ENCODE measurements around the gene USP3.
A peak's percentile ranks its signal among the peaks of the same experiment; 100 is the strongest.

The USP3 gene

DNA sequence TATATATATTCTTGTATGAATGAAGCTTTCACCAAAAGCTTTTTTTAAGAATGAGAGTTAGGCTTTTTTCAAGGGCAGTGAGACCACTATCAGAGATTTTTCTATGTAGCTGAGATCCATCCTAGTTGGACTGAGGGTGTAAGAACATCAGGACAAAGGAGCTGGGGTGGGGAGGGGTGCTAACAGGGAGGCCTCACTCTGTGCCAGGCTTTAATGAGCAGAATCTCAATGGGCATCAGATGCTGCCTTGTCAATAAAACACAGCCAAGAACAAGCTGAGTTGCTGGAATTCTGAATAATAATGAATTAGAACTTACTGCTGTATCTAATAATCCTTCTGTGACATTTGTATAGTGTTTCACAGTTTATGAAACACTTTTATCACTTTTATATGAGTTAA, 41.4 kb upstream of the USP3 start:
- Histone ChIP-seq H4K12ac (ENCODE audit: low read depth, low read length) (no peak overlapping the region), H3K18ac (ENCODE audit: low read length) (no peak overlapping the region), H2AFZ (ENCODE audit: insufficient read depth, low read length, poor library complexity) (no peak overlapping the region), H2BK120ac (ENCODE audit: insufficient read depth, low read length, poor library complexity) (no peak overlapping the region), H2BK12ac (ENCODE audit: low read length) (no peak overlapping the region), H3K9ac (ENCODE audit: low read length) (no peak overlapping the region), H3K9me3 (ENCODE audit: insufficient read depth, low read depth, low read length) (peaks cover 10% of the 10 kb centered on the region), H3K79me2 (ENCODE audit: control insufficient read depth, insufficient read depth, low read length, poor library complexity) (no peaks in the 10 kb centered on the region), H4K91ac (ENCODE audit: low read depth, low read length) (no peak overlapping the region), H3K23ac (ENCODE audit: low read length) (no peak overlapping the region), H3K4me2 (ENCODE audit: low read length) (no peak overlapping the region), H2AK5ac (ENCODE audit: low read length) (no peak overlapping the region), H3K36me3 (ENCODE audit: control insufficient read depth in 1 of 2, insufficient read depth in 2 of 2, low read length in 2 of 2) (no peaks in the 10 kb centered on the region), H3K4me3 (ENCODE audit: low read depth, low read length) (no peak overlapping the region), H3K4me1 (ENCODE audit: control insufficient read depth in 1 of 2, insufficient read depth in 2 of 2, low read length in 2 of 2) (no peaks in the 10 kb centered on the region), H3K4ac (ENCODE audit: low read depth, low read length) (no peak overlapping the region), H4K8ac (ENCODE audit: low read depth, low read length) (no peak overlapping the region), H3K27me3 (ENCODE audit: insufficient read depth, low read length) (no peaks in the 10 kb centered on the region), H3K27ac (ENCODE audit: low read depth, low read length) (no peak overlapping the region), H3K79me1 (ENCODE audit: low read length) (no peaks in the 10 kb centered on the region), H3K14ac (ENCODE audit: low read length) (no peak overlapping the region), H2BK5ac (ENCODE audit: low read depth, low read length, poor library complexity) (no peak overlapping the region)
- no peak for DNase-seq

DNA sequence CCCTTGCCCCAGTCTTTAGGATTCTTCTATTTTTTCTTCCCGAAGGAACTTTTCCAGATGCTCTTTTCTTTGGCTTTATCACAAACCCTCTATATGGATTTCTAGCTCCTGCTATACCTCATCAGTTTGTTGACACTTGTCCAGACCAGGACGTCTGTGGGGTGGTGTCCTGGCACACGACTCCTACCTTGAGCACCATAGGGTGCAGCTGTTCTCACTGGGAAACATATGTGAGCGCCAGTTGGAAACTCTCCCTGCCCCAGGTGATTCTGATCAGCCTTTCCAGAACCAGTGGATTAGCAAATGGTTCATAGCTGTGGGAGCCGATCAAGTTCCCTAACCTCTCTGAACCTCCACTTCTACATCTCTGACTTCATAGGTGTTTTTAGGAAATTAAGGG, 40.6 kb upstream of the USP3 start:
- no peak overlapping the region for H3K4me2 ChIP-seq (ENCODE audit: low read length)
- no peaks in the 10 kb centered on the region for H3K4me1 ChIP-seq (ENCODE audit: control insufficient read depth in 1 of 2, insufficient read depth in 2 of 2, low read length in 2 of 2)
- no peaks in the 10 kb centered on the region for H3K36me3 ChIP-seq (ENCODE audit: control insufficient read depth in 1 of 2, insufficient read depth in 2 of 2, low read length in 2 of 2)
- H3K79me2 ChIP-seq (ENCODE audit: control insufficient read depth, insufficient read depth, low read length, poor library complexity) = no peaks in the 10 kb centered on the region
- no peak overlapping the region for H3K14ac ChIP-seq (ENCODE audit: low read length)
- no peak overlapping the region for H4K91ac ChIP-seq (ENCODE audit: low read depth, low read length)
- no peak overlapping the region for H3K9ac ChIP-seq (ENCODE audit: low read length)
- WGBS (ENCODE audit: extremely low coverage, insufficient coverage, insufficient read length) = no CpG with 5 or more reads among the region's 5 CpGs
- no peak overlapping the region for H4K12ac ChIP-seq (ENCODE audit: low read depth, low read length)
- H4K8ac ChIP-seq (ENCODE audit: low read depth, low read length) = no peak overlapping the region
- no peak overlapping the region for H2BK12ac ChIP-seq (ENCODE audit: low read length)
- H3K18ac ChIP-seq (ENCODE audit: low read length) = no peak overlapping the region
- no peak overlapping the region for H3K4me3 ChIP-seq (ENCODE audit: low read depth, low read length)
- H2BK5ac ChIP-seq (ENCODE audit: low read depth, low read length, poor library complexity) = no peak overlapping the region
- H3K79me1 ChIP-seq (ENCODE audit: low read length) = no peaks in the 10 kb centered on the region
- H3K9me3 ChIP-seq (ENCODE audit: insufficient read depth, low read depth, low read length) = peaks cover 8% of the 10 kb centered on the region
- no peak overlapping the region for H2AFZ ChIP-seq (ENCODE audit: insufficient read depth, low read length, poor library complexity)
- H2AK5ac ChIP-seq (ENCODE audit: low read length) = no peak overlapping the region
- H3K4ac ChIP-seq (ENCODE audit: low read depth, low read length) = no peak overlapping the region
- no peak overlapping the region for H3K23ac ChIP-seq (ENCODE audit: low read length)
- H3K27me3 ChIP-seq (ENCODE audit: insufficient read depth, low read length) = no peaks in the 10 kb centered on the region
- no peak overlapping the region for H3K27ac ChIP-seq (ENCODE audit: low read depth, low read length)
- no peak for DNase-seq
- H2BK120ac ChIP-seq (ENCODE audit: insufficient read depth, low read length, poor library complexity) = no peak overlapping the region

DNA sequence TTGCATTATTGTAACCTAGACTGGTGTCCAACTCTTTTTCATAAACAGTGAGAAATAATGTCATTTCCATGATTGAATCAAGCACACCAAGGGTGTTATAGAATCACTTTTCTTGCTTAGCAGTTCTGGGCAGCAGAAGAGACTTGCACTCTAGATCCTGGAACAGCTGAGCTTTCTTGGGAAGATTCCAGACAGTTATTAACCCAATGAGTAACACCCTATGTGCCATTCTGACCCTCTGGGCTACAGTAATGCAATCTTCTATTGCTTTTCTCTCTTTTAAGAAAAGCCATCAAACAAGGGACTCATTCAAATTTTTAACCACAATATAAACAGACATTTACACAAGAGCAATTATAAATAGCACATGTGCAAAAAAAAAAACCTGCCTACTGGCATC, 39.3 kb upstream of the USP3 start:
- Histone ChIP-seq H2AK5ac (ENCODE audit: low read length) (no peak overlapping the region), H3K4me2 (ENCODE audit: low read length) (no peak overlapping the region), H3K9me3 (ENCODE audit: insufficient read depth, low read depth, low read length) (peaks cover 2% of the 10 kb centered on the region), H4K91ac (ENCODE audit: low read depth, low read length) (no peak overlapping the region), H3K4me3 (ENCODE audit: low read depth, low read length) (no peak overlapping the region), H2BK120ac (ENCODE audit: insufficient read depth, low read length, poor library complexity) (no peak overlapping the region), H2BK5ac (ENCODE audit: low read depth, low read length, poor library complexity) (no peak overlapping the region), H3K79me1 (ENCODE audit: low read length) (no peaks in the 10 kb centered on the region), H3K14ac (ENCODE audit: low read length) (no peak overlapping the region), H2BK12ac (ENCODE audit: low read length) (no peak overlapping the region), H3K18ac (ENCODE audit: low read length) (no peak overlapping the region), H3K23ac (ENCODE audit: low read length) (no peak overlapping the region), H3K4me1 (ENCODE audit: control insufficient read depth in 1 of 2, insufficient read depth in 2 of 2, low read length in 2 of 2) (no peaks in the 10 kb centered on the region), H3K27me3 (ENCODE audit: insufficient read depth, low read length) (no peaks in the 10 kb centered on the region), H2AFZ (ENCODE audit: insufficient read depth, low read length, poor library complexity) (no peak overlapping the region), H3K79me2 (ENCODE audit: control insufficient read depth, insufficient read depth, low read length, poor library complexity) (no peaks in the 10 kb centered on the region), H3K9ac (ENCODE audit: low read length) (no peak overlapping the region), H4K8ac (ENCODE audit: low read depth, low read length) (no peak overlapping the region), H3K27ac (ENCODE audit: low read depth, low read length) (no peak overlapping the region), H3K36me3 (ENCODE audit: control insufficient read depth in 1 of 2, insufficient read depth in 2 of 2, low read length in 2 of 2) (no peaks in the 10 kb centered on the region), H4K12ac (ENCODE audit: low read depth, low read length) (no peak overlapping the region), H3K4ac (ENCODE audit: low read depth, low read length) (no peak overlapping the region)
- DNase-seq = no peak

DNA sequence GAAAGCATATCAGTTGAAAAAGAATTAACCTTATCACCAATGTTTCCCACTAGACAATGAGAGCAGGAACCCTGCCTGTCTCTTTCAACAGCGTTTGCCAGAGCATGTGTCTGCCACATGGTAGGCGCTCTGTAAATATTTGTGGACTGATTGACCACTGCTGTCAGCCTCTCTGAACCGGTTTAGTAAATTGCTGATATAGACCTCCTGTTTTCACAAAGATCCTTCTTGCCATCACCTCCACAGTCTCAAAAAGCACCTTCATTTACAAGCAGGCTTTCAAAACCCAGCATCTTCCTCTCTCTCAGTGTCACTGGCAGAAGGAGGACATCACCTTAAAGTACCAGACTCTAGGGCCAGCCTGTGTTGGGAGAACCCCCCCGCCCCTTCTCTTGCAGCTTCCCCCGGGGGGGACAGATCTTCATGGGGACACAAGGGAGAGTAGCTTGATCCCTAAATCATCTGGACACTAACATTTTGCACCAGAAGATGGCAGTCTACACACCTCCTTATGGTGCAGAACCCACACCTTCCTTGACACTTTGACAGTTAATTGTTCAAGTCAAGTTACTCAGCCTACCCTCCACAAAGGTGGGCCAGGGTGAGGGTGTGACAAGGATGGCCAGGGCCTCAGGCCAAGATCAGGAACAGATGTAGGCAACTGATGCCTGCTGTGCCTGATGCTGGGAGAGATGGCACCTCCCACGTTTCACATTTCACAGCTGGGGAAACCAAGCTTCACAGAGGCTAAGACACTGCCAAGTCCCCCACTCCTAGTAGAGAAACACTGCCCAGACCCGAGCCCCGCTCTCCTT, 37.8 kb upstream of the USP3 start:
- Histone ChIP-seq H3K9ac (ENCODE audit: low read length) (no peak overlapping the region), H3K4ac (ENCODE audit: low read depth, low read length) (no peak overlapping the region), H2AFZ (ENCODE audit: insufficient read depth, low read length, poor library complexity) (no peak overlapping the region), H3K79me1 (ENCODE audit: low read length) (no peaks in the 10 kb centered on the region), H2BK5ac (ENCODE audit: low read depth, low read length, poor library complexity) (no peak overlapping the region), H2AK5ac (ENCODE audit: low read length) (no peak overlapping the region), H3K27ac (ENCODE audit: low read depth, low read length) (no peak overlapping the region), H2BK120ac (ENCODE audit: insufficient read depth, low read length, poor library complexity) (no peak overlapping the region), H3K4me2 (ENCODE audit: low read length) (no peak overlapping the region), H3K9me3 (ENCODE audit: insufficient read depth, low read depth, low read length) (no peaks in the 10 kb centered on the region), H3K23ac (ENCODE audit: low read length) (no peak overlapping the region), H4K12ac (ENCODE audit: low read depth, low read length) (no peak overlapping the region), H2BK12ac (ENCODE audit: low read length) (no peak overlapping the region), H4K8ac (ENCODE audit: low read depth, low read length) (no peak overlapping the region), H3K4me3 (ENCODE audit: low read depth, low read length) (no peak overlapping the region), H3K4me1 (ENCODE audit: control insufficient read depth in 1 of 2, insufficient read depth in 2 of 2, low read length in 2 of 2) (no peaks in the 10 kb centered on the region), H4K91ac (ENCODE audit: low read depth, low read length) (no peak overlapping the region), H3K18ac (ENCODE audit: low read length) (no peak overlapping the region), H3K79me2 (ENCODE audit: control insufficient read depth, insufficient read depth, low read length, poor library complexity) (no peaks in the 10 kb centered on the region), H3K14ac (ENCODE audit: low read length) (no peak overlapping the region), H3K36me3 (ENCODE audit: control insufficient read depth in 1 of 2, insufficient read depth in 2 of 2, low read length in 2 of 2) (no peaks in the 10 kb centered on the region), H3K27me3 (ENCODE audit: insufficient read depth, low read length) (no peaks in the 10 kb centered on the region)
- no CpG with 5 or more reads among the region's 8 CpGs for WGBS (ENCODE audit: extremely low coverage, insufficient coverage, insufficient read length)
- peak; percentile 31 to 73 for DNase-seq
